Astrocyte (in vitro differentiated cells and primary cell): ENCODE data around the gene TMEM231. TPM values are rescaled to one million over a fixed set of nuclear protein-coding genes. Genes with fewer than 3 reads are reported as not detected.

Source experiments
- DNase-seq: peaks from one replicate; pipeline ENCODE4 v3.0.0-alpha.2; 2010; ENCODE audit warnings: low read depth
- FAIRE-seq: peaks from 2 replicates; lab custom pipeline; 2011; peaks lifted over from hg19 to GRCh38; lab: Jason Lieb, UNC
- H2AFZ ChIP-seq: 2 replicates; pipeline ENCODE4 v1.6.0; 2012; ENCODE audit warnings: low read depth, low read length, inconsistent platforms
- H3K27ac ChIP-seq: 2 replicates; pipeline ENCODE4 v1.5.1; 2011; ENCODE audit warnings: low read depth, low read length, inconsistent platforms
- H3K27me3 ChIP-seq: 2 replicates; pipeline ENCODE4 v1.6.0; 2011; ENCODE audit warnings: low read length, inconsistent platforms; ENCODE audit not compliant: insufficient read depth
- H3K36me3 ChIP-seq: 2 replicates; pipeline ENCODE4 v1.5.1; 2011; ENCODE audit warnings: low read length, inconsistent platforms; ENCODE audit not compliant: insufficient read depth
- H3K4me1 ChIP-seq: 2 replicates; pipeline ENCODE4 v1.5.1; 2011; ENCODE audit warnings: low read length, inconsistent platforms; ENCODE audit not compliant: insufficient read depth
- H3K4me2 ChIP-seq: 2 replicates; pipeline ENCODE4 v1.6.0; 2012; ENCODE audit warnings: low read length, inconsistent platforms
- H3K4me3 ChIP-seq: 2 replicates; pipeline ENCODE4 v1.5.1; 2011; ENCODE audit warnings: low read depth, mild to moderate bottlenecking, low read length, inconsistent platforms; ENCODE audit not compliant: insufficient read depth
- H3K79me2 ChIP-seq: 2 replicates; pipeline ENCODE4 v1.6.0; 2012; ENCODE audit warnings: mild to moderate bottlenecking, low read length, inconsistent platforms; ENCODE audit not compliant: insufficient read depth
- H3K9ac ChIP-seq: 2 replicates; pipeline ENCODE4 v1.6.0; 2012; ENCODE audit warnings: mild to moderate bottlenecking, low read length, inconsistent platforms
- H3K9me3 ChIP-seq: 2 replicates; pipeline ENCODE4 v1.5.1; 2012; ENCODE audit warnings: low read depth, mild to moderate bottlenecking, low read length, inconsistent platforms; ENCODE audit not compliant: insufficient read depth
- H4K20me1 ChIP-seq: 2 replicates; pipeline ENCODE4 v1.6.0; 2012; ENCODE audit warnings: low read length, inconsistent platforms; ENCODE audit not compliant: insufficient read depth
- H3K27ac Mint-ChIP-seq: one replicate; pipeline ENCODE4 v1.8.0; 2021; ENCODE audit warnings: mild to moderate bottlenecking, mixed read lengths; ENCODE audit not compliant: unreplicated experiment
- H3K27me3 Mint-ChIP-seq: one replicate; pipeline ENCODE4 v1.8.0; 2021; ENCODE audit warnings: low read depth, mixed read lengths; ENCODE audit not compliant: unreplicated experiment
- H3K36me3 Mint-ChIP-seq: one replicate; pipeline ENCODE4 v1.8.0; 2021; ENCODE audit warnings: low read depth, mixed read lengths; ENCODE audit not compliant: unreplicated experiment
- H3K4me1 Mint-ChIP-seq: one replicate; pipeline ENCODE4 v1.8.0; 2021; ENCODE audit warnings: low read depth, mixed read lengths; ENCODE audit not compliant: unreplicated experiment
- H3K4me3 Mint-ChIP-seq: one replicate; pipeline ENCODE4 v1.8.0; 2021; ENCODE audit warnings: mild to moderate bottlenecking, moderate library complexity, mixed read lengths; ENCODE audit not compliant: unreplicated experiment
- H3K9me3 Mint-ChIP-seq: one replicate; pipeline ENCODE4 v1.8.0; 2021; ENCODE audit warnings: mild to moderate bottlenecking, mixed read lengths; ENCODE audit not compliant: unreplicated experiment
- EZH2 ChIP-seq: IDR thresholded peaks from 2 replicates; pipeline ENCODE4 v1.6.1; 2012; ENCODE audit warnings: mild to moderate bottlenecking, low read length, inconsistent platforms; ENCODE audit not compliant: insufficient read depth
- total RNA-seq: library from RNA; stranded (reverse); gene quantifications from 2 replicates; pipeline ENCODE4 v1.2.1, GENCODE V29; 2021
- TF ChIP-seq, protein P1 (sequence below): IDR thresholded peaks from 2 replicates; pipeline ENCODE4 v1.5.1; 2011; ENCODE audit warnings: low read depth, mild to moderate bottlenecking, inconsistent platforms, low read length, moderate library complexity; ENCODE audit not compliant: insufficient read depth

TMEM231 gene
- total RNA-seq, 1 donor from 2014 or later, result 10.5 TPM

DNA sequence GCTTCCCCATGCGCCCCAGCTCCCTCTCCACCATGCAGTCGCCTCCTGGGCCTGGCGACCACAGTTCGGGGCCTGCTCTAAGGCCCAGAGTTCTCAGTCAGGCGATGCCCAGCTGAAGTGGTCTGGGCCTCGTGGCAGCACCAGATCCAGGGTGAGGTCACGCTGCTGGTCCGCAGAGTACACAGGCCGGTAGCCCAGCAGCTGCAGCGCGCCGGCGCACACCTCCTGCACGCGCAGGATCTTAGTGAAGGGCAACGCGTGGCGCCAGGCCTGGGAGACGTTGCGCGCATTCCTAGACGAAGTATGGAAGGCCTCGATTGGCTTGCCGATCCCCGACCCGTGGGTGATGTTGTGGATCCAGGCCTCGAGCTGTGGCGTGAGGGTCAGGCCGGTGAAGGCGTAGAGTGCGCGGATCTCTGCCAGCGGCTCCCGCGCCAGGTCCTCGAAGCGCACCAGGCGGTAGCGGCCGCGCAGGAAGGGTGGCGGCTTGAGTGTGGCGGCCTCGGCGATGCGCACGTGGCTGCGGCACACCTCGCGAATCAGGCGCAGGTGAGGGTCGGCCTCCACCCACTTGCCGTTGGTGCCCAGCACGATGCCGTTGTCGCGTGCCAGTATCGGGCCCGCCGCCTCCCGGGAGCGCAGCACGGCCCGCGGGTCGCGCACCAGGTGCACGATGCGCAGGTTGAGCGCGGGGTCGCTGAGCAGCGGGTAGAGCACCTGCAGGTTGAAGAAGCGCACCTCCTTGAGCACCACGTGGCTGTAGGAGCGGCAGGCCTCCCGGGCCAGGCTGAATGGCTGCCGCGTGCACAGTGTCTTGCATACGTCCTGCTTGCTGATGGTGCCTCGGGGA is 26.8 kb downstream of the TMEM231 start:
- no peak overlapping the region for H3K27ac ChIP-seq
- Mint-ChIP-seq H3K4me3 (no peak overlapping the region), H3K9me3 (peaks cover 2% of the 10 kb centered on the region), H3K27me3 (peaks cover 16% of the 10 kb centered on the region), H3K4me1 (no peaks in the 10 kb centered on the region), H3K27ac (no peak overlapping the region), H3K36me3 (peaks cover 3% of the 10 kb centered on the region)
- no peak for FAIRE-seq
- H4K20me1 ChIP-seq, result no peaks in the 10 kb centered on the region
- no peak overlapping the region for H3K4me2 ChIP-seq
- no peak overlapping the region for H2AFZ ChIP-seq
- no peaks in the 10 kb centered on the region for H3K4me1 ChIP-seq
- no peaks in the 10 kb centered on the region for H3K79me2 ChIP-seq
- no peak overlapping the region for H3K9ac ChIP-seq
- TF ChIP-seq, protein P1, sequence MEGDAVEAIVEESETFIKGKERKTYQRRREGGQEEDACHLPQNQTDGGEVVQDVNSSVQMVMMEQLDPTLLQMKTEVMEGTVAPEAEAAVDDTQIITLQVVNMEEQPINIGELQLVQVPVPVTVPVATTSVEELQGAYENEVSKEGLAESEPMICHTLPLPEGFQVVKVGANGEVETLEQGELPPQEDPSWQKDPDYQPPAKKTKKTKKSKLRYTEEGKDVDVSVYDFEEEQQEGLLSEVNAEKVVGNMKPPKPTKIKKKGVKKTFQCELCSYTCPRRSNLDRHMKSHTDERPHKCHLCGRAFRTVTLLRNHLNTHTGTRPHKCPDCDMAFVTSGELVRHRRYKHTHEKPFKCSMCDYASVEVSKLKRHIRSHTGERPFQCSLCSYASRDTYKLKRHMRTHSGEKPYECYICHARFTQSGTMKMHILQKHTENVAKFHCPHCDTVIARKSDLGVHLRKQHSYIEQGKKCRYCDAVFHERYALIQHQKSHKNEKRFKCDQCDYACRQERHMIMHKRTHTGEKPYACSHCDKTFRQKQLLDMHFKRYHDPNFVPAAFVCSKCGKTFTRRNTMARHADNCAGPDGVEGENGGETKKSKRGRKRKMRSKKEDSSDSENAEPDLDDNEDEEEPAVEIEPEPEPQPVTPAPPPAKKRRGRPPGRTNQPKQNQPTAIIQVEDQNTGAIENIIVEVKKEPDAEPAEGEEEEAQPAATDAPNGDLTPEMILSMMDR, result no peak
- no peak for TF ChIP-seq EZH2
- H3K27me3 ChIP-seq, result no peaks in the 10 kb centered on the region
- H3K4me3 ChIP-seq, result no peak overlapping the region
- H3K9me3 ChIP-seq, result no peaks in the 10 kb centered on the region
- no peaks in the 10 kb centered on the region for H3K36me3 ChIP-seq
- DNase-seq, result no peak

DNA sequence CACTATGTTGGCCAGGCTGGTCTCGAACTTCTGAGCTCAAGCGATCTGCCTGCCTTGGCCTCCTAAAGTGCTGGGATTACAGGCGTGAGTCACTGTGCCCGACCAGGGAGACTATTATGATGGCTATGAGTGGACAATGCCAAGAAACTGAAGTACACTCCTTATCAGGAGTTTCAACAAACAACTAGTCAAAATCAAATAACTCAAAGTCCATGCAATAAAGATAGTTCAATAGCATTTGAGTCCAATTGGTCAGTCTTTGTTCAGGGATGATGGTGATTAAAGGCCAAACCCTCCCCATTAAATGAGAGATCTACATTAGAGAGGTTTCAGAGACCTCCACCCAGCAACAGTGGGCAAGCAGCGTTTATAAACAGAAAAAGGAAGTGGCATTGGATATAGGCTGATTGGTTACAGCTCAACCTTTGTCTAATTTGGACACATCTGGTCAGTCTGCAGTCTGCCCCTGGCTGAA is 28.2 kb downstream of the TMEM231 start:
- no peaks in the 10 kb centered on the region for H3K79me2 ChIP-seq
- H3K9ac ChIP-seq, result no peak overlapping the region
- peaks cover 3% of the 10 kb centered on the region for H3K36me3 Mint-ChIP-seq
- peaks cover 2% of the 10 kb centered on the region for H3K9me3 Mint-ChIP-seq
- H3K4me3 Mint-ChIP-seq, result no peak overlapping the region
- H4K20me1 ChIP-seq, result no peaks in the 10 kb centered on the region
- no peaks in the 10 kb centered on the region for H3K4me1 Mint-ChIP-seq
- FAIRE-seq (no peak), DNase-seq (no peak)
- no peak overlapping the region for H3K27ac Mint-ChIP-seq
- no peaks in the 10 kb centered on the region for H3K27me3 ChIP-seq
- H3K27ac ChIP-seq, result no peak overlapping the region
- H3K4me2 ChIP-seq, result no peak overlapping the region
- H2AFZ ChIP-seq, result no peak overlapping the region
- no peaks in the 10 kb centered on the region for H3K9me3 ChIP-seq
- TF ChIP-seq EZH2, result no peak
- no peaks in the 10 kb centered on the region for H3K36me3 ChIP-seq
- H3K4me3 ChIP-seq, result no peak overlapping the region
- H3K4me1 ChIP-seq, result no peaks in the 10 kb centered on the region
- H3K27me3 Mint-ChIP-seq, result peaks cover 16% of the 10 kb centered on the region

DNA sequence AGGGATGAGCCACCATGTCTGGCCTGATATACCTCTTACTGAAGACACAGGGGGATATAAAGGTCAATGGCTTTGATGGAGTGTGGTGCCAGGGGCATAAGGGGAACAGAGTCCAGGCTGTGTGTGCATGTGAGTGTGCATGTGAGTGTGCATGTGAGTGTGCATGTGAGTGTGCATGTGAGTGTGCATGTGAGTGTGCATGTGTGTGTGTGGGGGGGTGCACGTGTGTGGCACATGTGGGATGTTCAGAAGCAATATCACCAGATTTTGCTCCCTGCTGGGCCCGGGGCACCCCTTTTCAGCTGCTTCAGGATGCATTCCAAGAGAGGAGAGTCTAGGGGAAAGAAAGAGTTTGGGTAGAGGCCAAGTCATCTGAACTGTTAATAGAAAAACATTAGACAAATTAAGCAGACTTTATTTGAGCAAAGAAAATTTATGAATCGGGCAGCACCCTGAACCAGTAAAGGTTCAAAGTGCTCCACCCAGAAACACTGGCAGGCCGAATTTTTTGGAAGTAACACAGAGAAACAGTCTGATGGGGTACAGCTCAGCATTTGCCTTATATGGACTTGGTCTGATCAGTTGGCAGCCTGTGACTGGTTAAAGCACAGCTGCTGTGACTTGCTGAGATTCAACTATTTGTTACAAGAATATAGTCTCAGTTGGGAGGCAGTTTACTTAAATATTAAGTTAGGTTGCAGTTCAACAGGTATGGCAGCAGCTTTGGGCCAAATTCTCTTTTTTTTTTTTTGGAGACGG is 29.8 kb downstream of the TMEM231 start:
- no peaks in the 10 kb centered on the region for H3K36me3 Mint-ChIP-seq
- FAIRE-seq, result no peak

More for the DNA sequence above, 29.8 kb downstream of the TMEM231 start:
- TF ChIP-seq EZH2, result no peak
- TF ChIP-seq, protein P1, result no peak
- H3K79me2 ChIP-seq, result no peaks in the 10 kb centered on the region
- H3K4me2 ChIP-seq, result no peak overlapping the region
- Mint-ChIP-seq H3K4me3 (no peak overlapping the region), H3K9me3 (peaks cover 2% of the 10 kb centered on the region), H3K27me3 (peaks cover 1% of the 10 kb centered on the region), H3K4me1 (no peaks in the 10 kb centered on the region), H3K27ac (no peak overlapping the region)
- H3K9me3 ChIP-seq, result no peaks in the 10 kb centered on the region
- H3K9ac ChIP-seq, result no peak overlapping the region
- no peak for DNase-seq
- no peaks in the 10 kb centered on the region for H4K20me1 ChIP-seq
- no peaks in the 10 kb centered on the region for H3K36me3 ChIP-seq
- H3K27ac ChIP-seq, result no peak overlapping the region
- H3K4me3 ChIP-seq, result no peak overlapping the region
- H3K4me1 ChIP-seq, result no peaks in the 10 kb centered on the region
- no peaks in the 10 kb centered on the region for H3K27me3 ChIP-seq
- no peak overlapping the region for H2AFZ ChIP-seq
